Thyroid gland (tissue), 4 donors: ENCODE measurements around the gene CPLX3.

Experiments
- CTCF ChIP-seq, 6 experiments: fragments of 200-600 bp in 3 of 6; fragments of 450-650 bp in 3 of 6; sonication (generic) in 3 of 6; IDR thresholded peaks; one replicate each; pipeline ENCODE4 v1.5.1; 2016 to 2019; ENCODE audit warnings: antibody characterized with exemption in 6 of 6, mild to moderate bottlenecking in 2 of 6, inconsistent platforms in 1 of 6, moderate library complexity in 1 of 6
- POLR2A ChIP-seq, 2 donors: fragments of 450-650 bp; IDR thresholded peaks; one replicate each; pipeline ENCODE4 v1.6.1; 2017; ENCODE audit warnings: antibody characterized with exemption in 2 of 2, mild to moderate bottlenecking in 2 of 2, moderate library complexity in 1 of 2

- TF ChIP-seq CTCF (IDR thresholded peaks at IDR 0.05) (no peak), POLR2A (IDR thresholded peaks at IDR 0.05) (no peak)
These were observed 6.4 kb downstream of the CPLX3 start for GRCh38 chr15:74832826-74833225.
